HepG2 (cell line): ENCODE measurements around the gene OR2T6.
"Not testable (repeated sequence)": the region's sequence is repeated elsewhere in the genome, so short reads cannot be mapped to it uniquely, and the experiment has no call there.

Experiments
- CC2D1A ChIP-seq: sonication (generic); formaldehyde crosslinking; IDR thresholded peaks from 2 replicates; pipeline ENCODE4 v1.8.1; 2023; ENCODE audit warnings: mild to moderate bottlenecking, missing genetic modification reagents
- CTCF ChIP-seq: sonication (generic); formaldehyde crosslinking; IDR thresholded peaks from 2 replicates; pipeline ENCODE4 v1.5.0; 2020; ENCODE audit warnings: mild to moderate bottlenecking, missing genetic modification reagents, moderate library complexity
- ELK4 ChIP-seq: sonication (generic); formaldehyde crosslinking; IDR thresholded peaks from 2 replicates; pipeline ENCODE4 v1.9.0; 2021; ENCODE audit warnings: missing genetic modification reagents, borderline replicate concordance
- RCOR2 ChIP-seq: IDR thresholded peaks from 2 replicates; pipeline ENCODE4 v1.6.1; 2016; ENCODE audit warnings: missing biosample characterization, missing genetic modification reagents
- ZSCAN5A ChIP-seq: sonication (generic); formaldehyde crosslinking; IDR thresholded peaks from 2 replicates; pipeline ENCODE4 v1.8.0; 2022; ENCODE audit warnings: mild to moderate bottlenecking, missing genetic modification reagents, borderline replicate concordance

GRCh38 chr1:248427526-248428191, 52.1 kb downstream of the OR2T6 start:
- not testable (repeated sequence) for TF ChIP-seq ZSCAN5A (CRISPR knock-in tag); ELK4 (CRISPR knock-in tag); RCOR2 (CRISPR knock-in tag); CTCF; CC2D1A (CRISPR knock-in tag)
